Fibroblast of skin of left biceps (primary cell): ENCODE results near the gene DMAP1.

Source experiments
- DNase-seq, 2 experiments: peaks; one replicate each; pipeline ENCODE4 v3.0.0-alpha.2; 2013; ENCODE audit warnings: low read depth in 2 of 2

Gene DMAP1

DNA sequence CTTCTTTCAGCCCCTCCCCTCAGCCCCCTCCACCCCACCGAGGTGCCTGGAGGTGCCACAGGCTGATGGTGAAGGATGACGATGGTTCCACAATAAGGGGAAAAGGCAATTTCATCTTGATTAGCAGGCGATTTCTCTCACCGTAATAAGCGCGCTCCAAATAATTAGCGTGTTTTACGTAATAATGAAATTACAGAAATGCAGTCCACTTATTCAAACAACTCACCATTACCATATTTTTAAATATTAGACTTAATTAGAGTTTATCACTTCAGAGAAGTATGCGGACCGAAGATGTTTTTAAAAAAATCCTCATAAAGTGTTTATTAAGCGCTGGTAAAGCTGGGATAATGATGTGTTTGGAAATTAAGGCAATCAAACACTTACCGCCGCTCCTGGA lies 14.9 kb downstream of the DMAP1 start:
- DNase-seq, result no peak

DNA sequence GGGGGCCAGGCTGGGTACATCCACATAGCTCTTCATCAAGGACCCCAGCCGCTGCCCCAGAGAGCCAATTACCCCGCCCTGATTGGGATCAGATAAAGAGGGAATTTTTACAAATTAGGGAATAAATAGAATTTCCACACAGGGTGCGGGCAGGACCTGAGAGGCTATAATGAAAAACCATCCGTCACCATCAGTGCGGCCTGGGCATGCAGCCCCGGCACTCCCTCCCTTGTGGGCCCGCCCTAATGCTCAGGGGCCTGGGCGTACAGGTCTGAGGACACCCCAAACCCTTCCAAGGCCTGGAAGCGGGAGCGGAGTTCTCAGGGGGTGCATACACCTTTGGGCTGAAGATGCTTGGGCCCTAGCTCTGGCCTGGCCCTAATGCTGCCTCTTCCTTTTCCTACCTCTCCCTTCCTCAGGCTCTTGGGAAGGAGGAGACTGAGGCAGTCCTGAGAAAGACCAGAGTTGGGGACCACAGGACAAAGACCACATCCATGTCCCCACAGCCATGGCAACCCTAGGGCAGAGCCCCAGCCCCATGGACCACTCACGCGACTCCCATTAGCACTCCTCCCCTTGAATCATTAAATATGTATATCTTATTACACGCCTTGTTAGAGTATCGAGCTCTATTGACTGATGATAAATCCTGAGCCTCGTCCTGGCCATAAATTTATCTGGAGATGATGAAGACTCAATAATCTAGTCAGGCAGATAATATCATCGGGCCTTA lies 16.3 kb downstream of the DMAP1 start:
- DNase-seq, result no peak

DNA sequence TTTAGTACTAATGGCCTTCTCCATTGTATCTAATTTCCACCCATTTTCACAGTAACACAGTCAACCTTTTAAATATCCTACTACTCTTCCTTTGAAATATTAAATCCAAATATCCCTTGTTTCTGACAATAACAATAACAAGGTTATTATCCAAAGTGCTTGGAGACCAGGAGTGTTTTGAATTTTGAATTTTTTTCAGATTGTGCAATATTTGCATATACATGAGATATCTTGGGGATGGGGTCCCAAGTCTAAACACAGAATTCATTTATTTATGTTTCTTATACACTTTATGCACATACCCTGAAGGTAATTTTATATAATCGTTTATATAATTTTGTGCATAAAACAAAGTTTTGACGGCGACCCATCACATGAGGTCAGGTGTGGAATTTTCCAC lies 17.5 kb downstream of the DMAP1 start:
- no peak for DNase-seq

DNA sequence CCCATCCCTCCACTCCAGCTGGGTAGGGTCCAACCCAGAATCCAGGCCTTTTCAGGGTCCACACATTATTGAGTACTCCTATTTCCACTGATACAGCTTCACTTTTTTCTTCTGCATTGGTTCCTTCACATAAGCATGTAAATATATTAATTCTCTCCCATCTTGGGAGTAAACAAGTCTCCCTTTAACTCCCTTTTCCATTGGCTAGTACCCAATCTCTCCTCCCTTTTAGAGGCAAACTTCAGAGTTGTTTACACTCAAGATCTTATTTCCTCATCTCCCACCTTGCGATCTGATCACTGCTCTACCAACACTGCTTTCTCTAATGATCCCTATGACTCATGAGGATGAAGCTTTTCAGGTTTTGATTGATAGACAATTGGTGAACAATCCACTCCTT lies 20.3 kb downstream of the DMAP1 start:
- no peak for DNase-seq

DNA sequence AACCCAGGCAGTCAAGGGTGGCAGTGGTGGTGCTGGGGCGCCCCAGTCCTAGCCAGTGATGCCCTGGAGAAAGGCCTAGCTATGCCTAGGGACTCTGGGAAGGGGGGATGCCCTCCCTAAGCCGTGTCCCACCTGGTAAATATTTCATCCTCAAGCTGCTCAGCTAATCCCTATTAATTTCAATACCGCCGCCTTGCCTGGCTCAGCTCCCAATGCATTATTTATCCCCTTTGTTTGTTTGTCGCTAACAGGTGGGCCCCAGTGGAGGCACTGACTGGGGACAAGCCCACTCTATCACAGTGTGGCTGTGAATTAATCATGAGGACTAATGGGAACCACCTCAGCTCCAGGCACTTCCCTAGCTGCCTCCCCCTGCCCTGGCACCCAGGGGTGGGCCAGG lies 22.5 kb downstream of the DMAP1 start:
- DNase-seq, result no peak

DNA sequence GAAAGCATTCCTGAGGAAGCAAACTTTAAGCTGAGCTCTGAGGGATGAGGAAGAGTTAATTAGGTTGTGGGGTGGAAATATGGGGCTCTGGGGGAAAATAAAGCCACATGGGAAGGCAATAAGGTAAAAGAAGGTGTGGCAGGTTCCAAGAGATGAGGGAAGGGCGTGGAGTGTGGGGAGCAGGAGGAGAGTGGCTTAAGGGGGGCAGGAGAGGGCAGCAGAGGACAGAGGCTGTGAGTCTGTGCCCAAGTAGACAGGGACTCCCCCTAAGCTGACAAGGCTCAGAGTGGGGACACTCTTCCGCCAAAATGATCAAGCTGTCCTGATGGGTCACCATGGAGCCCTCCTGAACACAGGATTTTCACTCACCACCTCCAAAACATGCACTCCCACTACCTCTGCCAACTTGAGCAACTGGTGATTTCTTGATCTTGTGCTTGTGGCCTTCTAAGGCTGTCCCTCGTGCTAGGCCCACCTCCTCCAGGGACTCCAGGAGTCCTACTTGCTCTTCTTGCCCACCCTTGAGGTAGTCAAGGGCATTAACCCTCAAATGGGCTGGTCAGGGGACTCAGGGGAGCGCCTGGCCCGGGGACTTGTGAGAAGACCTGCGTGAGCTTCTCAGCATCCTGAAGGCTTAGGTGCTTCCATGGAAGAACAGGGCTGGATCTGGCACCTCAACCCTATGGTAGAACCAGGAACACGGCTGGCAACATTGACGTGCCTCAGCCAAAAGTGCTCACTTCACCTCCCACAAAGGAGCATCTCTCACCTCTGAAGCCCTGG lies 23.4 kb downstream of the DMAP1 start:
- DNase-seq, result no peak

DNA sequence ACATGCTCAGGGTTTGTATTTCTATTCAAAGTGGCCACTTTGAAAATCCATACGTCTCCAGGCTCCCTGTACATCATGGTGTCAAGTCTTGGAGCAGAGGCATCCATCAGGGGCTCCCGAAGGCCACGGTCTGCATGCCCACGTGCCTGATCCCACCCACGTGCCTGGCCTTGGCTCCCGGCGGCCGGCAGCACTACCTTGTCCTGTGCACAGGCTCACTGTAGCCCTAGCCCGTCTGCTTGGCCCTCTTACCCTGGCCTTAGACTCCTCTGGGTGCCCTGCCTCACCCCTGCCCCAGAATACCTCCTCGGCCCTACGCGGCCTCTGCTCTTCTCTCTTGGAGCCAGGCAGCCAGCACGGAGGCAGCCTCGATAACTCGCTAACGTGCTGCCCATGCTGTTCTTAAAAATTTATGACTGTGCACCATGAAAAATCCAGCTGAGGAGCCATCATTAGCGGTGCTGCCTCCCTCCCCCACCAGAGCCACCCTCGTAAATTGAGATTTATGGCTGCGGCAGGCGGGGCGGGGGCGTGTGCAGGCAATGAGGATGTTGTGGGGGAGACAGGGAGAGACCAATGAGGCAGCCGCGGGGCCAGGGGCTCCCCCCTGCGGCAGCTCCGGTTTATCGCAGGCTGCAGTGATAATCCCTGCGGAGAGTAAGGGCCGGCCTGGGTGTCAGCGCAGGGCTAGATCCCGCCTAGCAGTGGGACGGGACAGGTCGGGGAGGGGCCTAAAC lies 24.6 kb downstream of the DMAP1 start:
- peak; percentile 40 to 50 for DNase-seq

DNA sequence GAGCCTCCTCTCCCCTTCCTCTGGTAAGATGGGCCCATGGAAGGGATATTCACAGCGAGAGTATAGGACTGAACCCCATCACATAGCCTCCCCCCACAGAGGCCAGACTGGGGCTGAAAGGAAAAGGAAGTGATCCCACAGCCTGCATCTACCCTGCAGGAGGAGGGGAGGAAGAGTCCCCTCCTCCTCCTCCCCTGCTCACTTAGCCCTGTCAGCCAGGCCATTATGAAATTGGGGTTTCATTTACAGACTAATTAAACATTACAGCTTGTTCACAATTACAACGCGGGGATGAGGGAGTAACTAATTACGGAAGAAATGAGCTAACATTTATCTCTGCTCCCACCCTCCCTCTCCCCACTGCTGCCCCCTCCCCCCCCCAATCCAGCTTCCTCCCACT lies 25.4 kb downstream of the DMAP1 start:
- DNase-seq, result no peak

DNA sequence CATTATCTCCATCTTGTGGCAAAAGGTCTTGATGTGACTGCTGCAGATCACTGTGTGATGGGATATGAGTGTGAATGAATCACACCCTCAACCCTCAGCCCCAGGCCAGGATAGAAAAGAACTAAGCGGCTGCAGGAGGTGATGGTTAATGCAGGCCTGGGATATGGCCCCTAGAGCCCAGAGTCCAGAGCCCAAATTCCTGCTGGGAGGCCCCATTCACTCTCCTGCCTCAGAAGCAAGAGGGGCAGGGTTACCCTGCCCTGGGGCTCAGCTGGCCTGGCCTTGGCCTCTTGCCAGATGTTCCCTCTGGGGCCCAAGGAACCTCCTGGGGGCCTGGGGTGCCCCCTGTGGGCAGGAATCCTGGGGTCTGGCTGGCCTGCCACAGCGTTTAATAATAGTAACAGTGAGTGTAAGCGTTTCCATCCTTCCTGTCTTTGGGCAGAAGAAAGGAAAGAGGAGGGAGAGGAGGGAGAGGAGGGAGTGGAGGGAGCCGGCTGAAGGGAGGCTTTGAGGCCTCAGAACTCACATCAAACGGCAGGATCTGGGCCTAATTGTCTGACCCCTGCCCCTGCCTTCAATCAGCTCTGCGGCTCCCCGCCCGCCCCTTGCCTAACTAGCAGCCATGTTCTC lies 26.2 kb downstream of the DMAP1 start:
- DNase-seq, result peak; percentile 15 to 18

DNA sequence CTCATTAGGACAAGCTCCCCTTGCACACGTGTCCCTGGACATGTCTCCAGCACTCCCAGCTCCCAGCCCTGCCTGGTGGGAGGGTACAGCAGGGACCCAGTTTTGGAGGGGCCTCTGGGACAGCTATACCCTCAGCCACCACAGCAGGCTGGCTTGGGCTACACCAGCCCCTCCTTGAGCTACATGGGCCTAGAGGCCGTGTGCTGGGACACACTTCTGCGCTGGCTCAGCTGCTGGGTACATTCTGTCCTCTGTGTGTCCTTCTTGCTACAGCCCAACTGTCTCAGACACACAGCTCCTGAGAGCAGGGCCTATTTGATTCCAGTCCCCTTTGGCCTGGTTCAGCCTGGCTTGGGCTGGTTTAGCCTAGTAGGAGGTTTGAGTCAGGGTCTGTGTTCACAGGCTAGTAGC lies 26.7 kb downstream of the DMAP1 start:
- no peak for DNase-seq

DNA sequence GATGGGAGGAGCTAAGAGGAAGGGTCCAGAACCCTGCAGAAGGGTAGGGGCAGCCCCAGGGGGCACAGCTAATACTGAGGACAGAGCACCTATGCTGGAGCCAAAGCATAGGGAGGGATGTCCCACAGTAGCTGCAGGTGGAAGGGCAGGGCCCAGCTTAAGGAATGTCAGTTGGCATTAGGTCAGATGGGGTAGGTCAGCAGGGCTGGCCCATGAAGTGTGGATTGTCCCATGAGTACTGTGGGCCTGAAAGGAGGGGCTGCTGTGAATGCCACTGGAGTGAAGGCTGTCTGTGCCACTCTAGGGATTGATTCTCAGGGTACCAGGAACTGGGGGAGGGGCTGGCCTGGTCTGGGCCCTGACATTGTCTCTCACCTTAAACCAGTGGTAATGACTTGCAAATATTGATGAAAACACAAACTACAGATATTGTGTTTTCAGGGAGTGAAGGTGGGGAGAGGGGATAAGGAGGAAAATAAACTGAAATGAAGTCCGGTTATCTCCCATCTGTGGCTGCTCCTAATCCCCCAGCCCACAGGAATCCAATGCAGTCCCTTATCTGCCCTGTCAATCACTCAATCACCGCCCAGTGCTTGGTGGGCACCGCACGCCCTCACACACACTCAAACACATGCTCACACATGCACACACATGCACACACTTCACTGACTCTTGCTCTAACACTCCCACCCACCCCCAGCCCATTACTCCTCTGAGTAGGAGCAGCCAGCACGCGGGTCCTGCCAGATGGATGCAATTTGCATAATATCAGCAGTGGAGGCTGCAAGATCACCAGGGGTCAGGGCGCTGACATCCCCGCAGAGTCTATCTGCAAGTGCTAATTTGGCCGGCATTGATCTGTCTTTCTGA lies 27.8 kb downstream of the DMAP1 start:
- no peak for DNase-seq

DNA sequence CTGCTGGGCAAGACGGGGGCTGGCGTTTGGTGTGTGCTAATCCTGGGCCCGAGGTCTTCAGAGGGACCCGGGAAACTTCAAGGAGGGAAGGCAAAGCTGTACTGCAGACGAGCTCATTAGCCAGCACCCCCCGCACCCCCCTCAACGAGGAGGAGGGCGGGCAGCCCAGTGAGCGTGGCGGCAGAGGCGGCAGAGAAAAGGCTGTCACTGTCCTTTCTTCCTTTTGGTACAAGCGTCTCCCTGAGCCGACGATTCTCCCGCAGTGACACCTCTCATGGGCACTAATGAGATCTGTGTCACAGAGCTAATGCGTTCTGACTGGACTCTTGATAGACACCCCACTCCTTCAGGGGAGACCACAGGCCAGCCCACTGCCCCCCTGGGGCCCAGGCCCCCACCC lies 29.5 kb downstream of the DMAP1 start:
- DNase-seq, result no peak

DNA sequence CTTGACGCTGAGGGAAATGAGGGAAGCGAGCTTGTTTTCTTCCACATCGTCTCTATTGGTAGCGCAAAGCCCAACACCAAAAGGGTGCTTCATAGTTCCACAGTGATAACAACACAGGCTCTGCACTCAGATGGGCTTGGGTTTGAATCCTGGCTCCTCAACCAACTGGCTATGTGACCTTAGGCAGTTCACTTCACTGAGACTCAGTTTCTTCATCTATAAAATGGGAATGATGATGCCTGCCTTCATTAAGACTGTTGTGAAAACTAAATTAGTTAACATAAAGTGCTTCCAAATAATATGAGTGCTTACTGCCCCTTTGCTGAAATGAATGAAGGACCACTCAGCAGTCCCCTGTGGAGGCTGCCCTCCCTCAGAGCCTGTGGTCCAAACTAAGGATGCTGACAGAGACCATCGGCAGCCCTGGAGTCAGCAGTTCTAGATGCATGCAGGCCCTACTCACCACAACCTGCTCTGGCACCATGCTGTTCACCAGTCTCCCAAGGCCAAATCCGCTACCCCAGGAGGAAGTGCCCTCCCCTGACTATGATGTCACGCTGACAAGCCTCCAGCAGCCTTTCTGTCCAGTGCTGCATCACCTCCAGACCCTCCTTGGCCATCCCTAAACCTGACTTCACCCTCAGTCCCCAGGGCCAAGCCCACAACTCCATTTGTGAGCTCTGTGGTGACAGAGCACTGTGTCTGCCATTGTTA lies 30.7 kb downstream of the DMAP1 start:
- DNase-seq, result no peak

DNA sequence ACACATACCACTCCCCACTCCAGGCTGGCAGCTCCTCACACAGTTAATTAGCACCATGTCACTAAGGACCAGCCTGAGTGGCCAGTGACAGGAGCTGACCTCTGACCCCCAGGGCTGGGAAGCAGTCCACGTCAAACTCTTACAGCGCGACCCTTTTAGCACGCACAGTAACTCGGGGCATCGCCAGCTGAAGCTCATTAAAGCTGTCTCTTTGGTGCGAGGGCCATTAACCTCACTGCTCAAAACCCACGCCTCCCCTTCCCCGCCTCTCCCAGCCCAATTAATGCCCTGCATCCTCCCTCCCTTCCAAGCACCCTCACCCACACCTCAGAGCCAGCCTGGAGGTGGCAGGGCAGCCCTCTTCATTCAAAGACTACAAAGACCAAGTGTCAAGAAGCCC lies 31.7 kb downstream of the DMAP1 start:
- DNase-seq, result no peak

DNA sequence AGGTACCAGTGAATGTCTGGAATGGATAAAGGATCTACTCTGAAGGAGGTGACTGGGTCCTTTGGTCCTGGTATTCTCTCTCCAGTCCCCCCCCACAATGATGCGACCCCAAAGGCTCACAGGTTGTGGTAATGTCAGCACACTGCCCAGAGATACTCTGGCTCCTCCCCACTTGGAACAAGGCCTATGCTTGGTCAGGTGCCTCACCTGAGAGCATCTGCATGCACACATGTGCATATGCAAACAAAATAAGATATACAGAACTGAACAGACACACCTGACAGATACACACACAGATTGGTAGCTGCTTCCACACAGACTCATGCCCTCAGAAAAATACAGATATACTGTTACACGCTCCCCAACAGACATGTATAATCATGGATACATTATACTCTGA lies 33.5 kb downstream of the DMAP1 start:
- no peak for DNase-seq

DNA sequence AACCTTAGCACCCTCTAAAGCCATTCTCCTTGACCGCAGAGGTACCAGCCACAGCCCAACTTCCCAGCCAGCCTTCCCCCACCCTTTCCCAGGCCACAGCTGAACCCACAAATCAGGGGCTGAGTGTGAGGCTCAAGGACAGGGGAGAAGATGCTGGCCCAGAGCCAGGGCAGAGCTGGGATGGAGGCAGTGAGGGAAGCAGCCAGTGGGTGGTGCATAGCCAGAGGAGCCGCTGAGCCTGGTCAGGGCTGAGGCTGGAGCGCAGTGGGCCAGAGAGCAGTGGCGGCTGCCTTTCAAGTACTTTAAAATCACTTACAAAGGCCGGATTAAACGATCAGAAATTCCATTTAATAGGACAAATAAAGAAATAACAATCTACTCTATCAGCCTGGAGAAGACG lies 36.3 kb downstream of the DMAP1 start:
- no peak for DNase-seq

DNA sequence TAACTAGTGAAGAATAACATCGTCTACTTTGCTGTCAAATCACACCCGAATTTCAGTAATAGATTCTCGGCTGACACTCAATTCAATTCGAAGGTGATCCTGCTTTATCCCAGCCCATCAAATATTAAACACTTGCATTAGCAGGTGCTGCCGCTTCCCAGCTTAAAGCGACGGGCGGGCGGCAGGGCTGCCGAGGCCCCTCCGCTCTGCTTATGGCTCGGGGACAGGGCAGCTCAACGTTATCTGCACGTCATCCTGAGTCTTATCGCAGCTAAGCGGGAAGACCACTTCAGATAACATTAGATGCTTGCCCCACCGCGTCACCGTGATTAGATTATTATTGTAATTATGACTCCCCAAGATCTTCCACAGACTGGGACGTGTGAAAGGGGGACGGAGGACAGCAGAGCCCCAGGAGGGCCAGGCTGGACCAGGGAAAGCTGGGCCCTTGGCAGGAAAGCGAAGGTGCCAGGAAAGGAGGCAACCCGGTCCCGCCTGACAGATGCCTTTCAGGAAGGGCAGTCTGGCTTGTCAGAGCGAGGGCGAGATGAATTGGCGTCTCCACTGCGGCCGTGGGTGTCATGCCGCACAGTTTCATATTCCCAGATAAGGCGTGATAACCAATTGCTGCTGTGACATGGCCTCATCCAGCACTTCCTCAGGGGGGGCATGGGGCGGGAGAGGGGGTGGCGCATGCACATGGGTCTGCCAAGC lies 37.0 kb downstream of the DMAP1 start:
- no peak for DNase-seq

DNA sequence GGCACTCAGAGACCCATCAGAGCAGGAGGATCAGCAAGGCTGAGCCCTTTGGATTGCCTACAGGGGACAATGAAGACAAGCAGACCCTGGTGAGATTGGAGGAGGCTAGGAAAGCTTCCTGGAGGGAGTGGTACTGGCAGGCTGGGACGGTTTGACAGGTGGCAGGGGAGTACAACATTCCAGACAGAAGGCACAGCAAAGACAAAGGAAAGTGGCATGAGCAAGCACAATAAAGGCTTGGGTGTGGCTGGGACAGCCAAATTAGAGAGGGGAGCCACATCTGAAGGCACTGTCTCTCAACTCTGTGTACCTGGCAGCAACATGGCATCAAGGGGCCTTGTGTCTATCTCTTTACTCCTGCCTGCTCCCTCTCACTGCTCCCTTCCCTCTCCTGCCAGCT lies 38.2 kb downstream of the DMAP1 start:
- no peak for DNase-seq

DNA sequence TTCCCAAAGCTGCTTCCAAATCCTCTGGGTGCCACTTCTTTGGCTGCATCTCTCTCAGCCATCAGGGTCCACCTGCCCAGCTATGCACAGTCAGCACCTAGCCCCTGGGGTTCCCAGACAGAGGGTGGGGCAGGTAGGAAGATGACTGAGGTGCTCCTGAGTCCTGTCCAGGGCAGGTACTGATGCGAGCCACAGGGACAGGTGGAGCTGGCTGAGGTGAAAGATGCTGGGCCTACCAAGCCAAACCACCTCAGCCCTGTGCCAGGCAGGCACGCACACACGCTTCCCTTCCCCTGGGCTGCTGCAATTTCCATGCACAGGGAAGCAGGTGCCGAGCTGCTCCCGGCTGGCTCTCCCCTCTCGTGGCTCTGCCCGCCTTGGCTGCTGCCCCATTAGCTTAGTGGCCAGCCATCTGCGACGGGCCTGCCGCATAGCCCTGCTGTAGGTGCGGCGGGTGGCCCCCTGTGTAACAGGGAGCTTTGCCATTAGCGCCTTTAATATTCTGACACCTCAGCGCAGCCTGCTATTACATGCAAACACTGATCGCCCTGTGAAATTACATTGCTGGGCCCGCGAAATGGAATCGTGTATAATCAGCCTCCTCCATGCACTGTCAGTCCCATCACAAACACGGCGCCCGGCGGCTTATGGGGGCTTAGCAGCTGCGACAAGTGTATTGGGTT lies 38.9 kb downstream of the DMAP1 start:
- no peak for DNase-seq
